Measurements from ENCODE around the gene SELENOM. TPM values are rescaled to one million over a fixed set of nuclear protein-coding genes. Genes with fewer than 3 reads are reported as not detected.
"Not testable (repeated sequence)": the region's sequence is repeated elsewhere in the genome, so short reads cannot be mapped to it uniquely, and the experiment has no call there.

The SELENOM gene
- total RNA-seq, 1 experiment from 2014 or later: 16.3 TPM

- CTCF ChIA-PET: interaction anchor here (0.7 to 1.5 kb wide), 3 partner anchors 27 to 99 kb away, joined by 3 to 4 read pairs (median 3); partner anchors contain the start of gene PLA2G3
- DNase-seq (ENCODE audit: low spot score); H3K36me3 Mint-ChIP-seq; H3K4me3 Mint-ChIP-seq; H3K27ac Mint-ChIP-seq; H3K4me1 Mint-ChIP-seq; POLR2A ChIA-PET; ATAC-seq: not testable (repeated sequence)
- peaks cover 17% of the 10 kb centered on the region for H3K27me3 Mint-ChIP-seq (ENCODE audit: low read depth)
- peaks cover 10% of the 10 kb centered on the region for H3K9me3 Mint-ChIP-seq
- peak; percentile 61; the same call in 1 of the 2 replicates for TF ChIP-seq NFYB (CRISPR knock-in tag; conservative IDR thresholded peaks at IDR 0.05; ENCODE audit: low read depth)
These were observed 5.3 kb upstream of the SELENOM start for GRCh38 chr22:31112547-31113091.

GRCh38 chr22:31107894-31108218 is 488 bp upstream of the SELENOM start:
- Mint-ChIP-seq H3K27me3 (ENCODE audit: low read depth) (peaks cover 51% of the 10 kb centered on the region), H3K9me3 (peaks cover 6% of the 10 kb centered on the region), H3K36me3 (no peaks in the 10 kb centered on the region), H3K4me1 (peaks cover 18% of the 10 kb centered on the region), H3K4me3 (peak overlapping the region; percentile 74), H3K27ac (peak overlapping the region; percentile 19; the same call in 1 of the 2 replicates)
- ChIA-PET POLR2A (interaction anchor here (0.8 to 1.6 kb wide), 6 partner anchors 9 to 32 kb away, joined by 4 to 9 read pairs (median 4); partner anchors contain the start of genes PLA2G3 and SMTN), CTCF (interaction anchor here (0.8 to 9.1 kb wide), 25 partner anchors 8 to 305 kb away, joined by 3 to 363 read pairs (median 8); partner anchors contain the start of genes LIMK2, MORC2, PIK3IP1 and PLA2G3)
- DNase-seq (ENCODE audit: low spot score) (no peak), ATAC-seq (no peak)
- TF ChIP-seq ZBTB43 (CRISPR knock-in tag; IDR thresholded peaks at IDR 0.05): no peak
- TF ChIP-seq ZNF671 (CRISPR knock-in tag; IDR thresholded peaks at IDR 0.05): no peak
- TF ChIP-seq KAT7 (CRISPR knock-in tag; IDR thresholded peaks at IDR 0.05; ENCODE audit: borderline replicate concordance): no peak
- TF ChIP-seq SMAD3 (CRISPR knock-in tag; IDR thresholded peaks at IDR 0.05; ENCODE audit: borderline replicate concordance): no peak
- no peak for TF ChIP-seq CBFB (CRISPR knock-in tag; IDR thresholded peaks at IDR 0.05; ENCODE audit: low read depth)
- TF ChIP-seq STAT6 (CRISPR knock-in tag; conservative IDR thresholded peaks at IDR 0.05; ENCODE audit: low read depth): no peak
- no peak for TF ChIP-seq ZNF423 (CRISPR knock-in tag; IDR thresholded peaks at IDR 0.05)
- no peak for TF ChIP-seq OVOL2 (CRISPR knock-in tag; IDR thresholded peaks at IDR 0.05; ENCODE audit: borderline replicate concordance)

DNA sequence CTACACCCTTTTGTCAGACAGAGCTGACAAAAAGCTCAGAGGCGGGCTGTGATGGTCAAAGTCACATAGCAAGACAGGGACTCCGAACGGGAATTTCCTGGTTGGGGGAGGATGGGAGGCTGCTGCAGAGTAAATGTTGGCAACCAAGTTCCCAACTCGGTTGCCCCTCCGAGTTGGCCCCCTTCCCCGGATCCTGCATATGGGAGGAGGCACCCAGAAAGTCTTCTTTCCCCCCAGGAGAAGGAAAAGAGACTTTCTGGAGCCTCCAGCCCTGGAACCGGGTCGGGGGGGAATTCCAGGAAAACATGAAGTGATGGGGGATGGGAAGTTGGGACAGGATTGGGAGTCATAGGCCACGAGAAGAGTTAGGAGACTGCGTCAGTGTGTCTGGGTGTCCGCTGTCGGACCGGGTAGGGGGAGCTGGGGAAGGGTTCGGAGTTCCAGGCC is 614 bp downstream of the SELENOM start:
- ChIA-PET POLR2A (interaction anchor here (1.0 to 1.6 kb wide), 3 partner anchors 8 to 34 kb away, joined by 4 to 9 read pairs (median 4); partner anchors contain the start of genes PLA2G3 and SMTN), CTCF (interaction anchor here (0.8 to 9.1 kb wide), 16 partner anchors 13 to 343 kb away, joined by 3 to 363 read pairs (median 12); partner anchors contain the start of genes INPP5J, LIMK2, MORC2 and PIK3IP1)
- TF ChIP-seq EMX1 (CRISPR knock-in tag; IDR thresholded peaks at IDR 0.05): no peak
- TF ChIP-seq E2F5 (CRISPR knock-in tag; IDR thresholded peaks at IDR 0.05): no peak
- Mint-ChIP-seq H3K4me1 (peaks cover 18% of the 10 kb centered on the region), H3K4me3 (peak overlapping the region; percentile 74), H3K36me3 (no peaks in the 10 kb centered on the region; the same call in 1 of the 2 replicates), H3K27me3 (ENCODE audit: low read depth) (peaks cover 48% of the 10 kb centered on the region), H3K9me3 (no peaks in the 10 kb centered on the region), H3K27ac (no peak overlapping the region)
- DNase-seq (ENCODE audit: low spot score) (no peak), ATAC-seq (no peak)

GRCh38 chr22:31106001-31106571 is 1.3 kb downstream of the SELENOM start:
- H3K27ac Mint-ChIP-seq: no peak overlapping the region
- no peaks in the 10 kb centered on the region; the same call in 1 of the 2 replicates for H3K36me3 Mint-ChIP-seq
- H3K27me3 Mint-ChIP-seq (ENCODE audit: low read depth): peaks cover 45% of the 10 kb centered on the region
- no peak for TF ChIP-seq ZBTB43 (CRISPR knock-in tag; IDR thresholded peaks at IDR 0.05)
- peaks cover 18% of the 10 kb centered on the region for H3K4me1 Mint-ChIP-seq
- DNase-seq (ENCODE audit: low spot score) (no peak), ATAC-seq (no peak)
- peak overlapping the region; percentile 74 for H3K4me3 Mint-ChIP-seq
- no peaks in the 10 kb centered on the region for H3K9me3 Mint-ChIP-seq
- ChIA-PET CTCF (interaction anchor here (1.2 to 9.1 kb wide), 8 partner anchors 16 to 186 kb away, joined by 4 to 363 read pairs (median 12); partner anchors contain the start of genes INPP5J, PIK3IP1, PLA2G3 and SMTN), POLR2A (no interaction called here)
